Mesenchymal stem cell (in vitro differentiated cells and primary cell): Measurements from ENCODE around the gene OR2B2.
"Not testable (repeated sequence)": the region's sequence is repeated elsewhere in the genome, so short reads cannot be mapped to it uniquely, and the experiment has no call there.

Experiments
- DNase-seq: peaks from one replicate; pipeline ENCODE4 v3.0.0-alpha.2; 2013
- H2AFZ ChIP-seq: one replicate; pipeline ENCODE4 v1.6.1; 2013; ENCODE audit warnings: low read depth, mild to moderate bottlenecking, control low read depth, inconsistent platforms, low read length, moderate library complexity
- H2AK5ac ChIP-seq: 2 replicates; pipeline ENCODE4 v1.6.1; 2013; ENCODE audit warnings: low read length, moderate library complexity, mild to moderate bottlenecking, inconsistent platforms; ENCODE audit not compliant: severe bottlenecking
- H2BK120ac ChIP-seq: one replicate; pipeline ENCODE4 v1.6.1; 2013; ENCODE audit warnings: low read depth, mild to moderate bottlenecking, inconsistent platforms, low read length, moderate library complexity
- H2BK12ac ChIP-seq, 2 experiments: one replicate each; pipeline ENCODE4 v1.6.1; 2013; ENCODE audit warnings: inconsistent platforms in 2 of 2, low read length in 2 of 2, mild to moderate bottlenecking in 2 of 2, moderate library complexity in 2 of 2, control low read depth in 1 of 2
- H2BK15ac ChIP-seq: one replicate; pipeline ENCODE4 v1.6.1; 2013; ENCODE audit warnings: mild to moderate bottlenecking, low read depth, inconsistent platforms; ENCODE audit not compliant: poor library complexity, severe bottlenecking
- H2BK5ac ChIP-seq: 2 replicates; pipeline ENCODE4 v1.6.1; 2013; ENCODE audit warnings: low read depth, mild to moderate bottlenecking, low read length, control low read depth, inconsistent platforms; ENCODE audit not compliant: poor library complexity, severe bottlenecking
- H3K14ac ChIP-seq, 2 experiments: one replicate each; pipeline ENCODE4 v1.6.1; 2013; ENCODE audit warnings: inconsistent platforms in 2 of 2, low read length in 2 of 2, control low read depth in 1 of 2, mild to moderate bottlenecking in 1 of 2, moderate library complexity in 1 of 2
- H3K18ac ChIP-seq, 2 experiments: one replicate each; pipeline ENCODE4 v1.6.1; 2013; ENCODE audit warnings: inconsistent platforms in 2 of 2, low read length in 2 of 2, control low read depth in 1 of 2, low read depth in 1 of 2, mild to moderate bottlenecking in 1 of 2
- H3K23ac ChIP-seq, 2 experiments: one replicate each; pipeline ENCODE4 v1.6.1; 2013; ENCODE audit warnings: inconsistent platforms in 2 of 2, low read length in 2 of 2, mild to moderate bottlenecking in 2 of 2, moderate library complexity in 2 of 2, control low read depth in 1 of 2
- H3K27ac ChIP-seq: 2 replicates; pipeline ENCODE4 v1.5.1; 2013; ENCODE audit warnings: mild to moderate bottlenecking, moderate library complexity, low read length, control low read depth, inconsistent platforms; ENCODE audit not compliant: poor library complexity, severe bottlenecking
- H3K27me3 ChIP-seq, 2 experiments: 2 replicates each; pipeline versions ENCODE4 v1.6.1 to v1.7.0; 2013; ENCODE audit warnings: low read length in 2 of 2, mild to moderate bottlenecking in 2 of 2, moderate library complexity in 2 of 2, control low read depth in 1 of 2, inconsistent platforms in 1 of 2; ENCODE audit not compliant: control insufficient read depth in 1 of 2, insufficient read depth in 1 of 2
- H3K36me3 ChIP-seq, 2 experiments: 2 replicates each; pipeline versions ENCODE4 v1.6.1 to v1.7.0; 2013; ENCODE audit warnings: low read length in 2 of 2, control low read depth in 1 of 2, inconsistent platforms in 1 of 2, low read depth in 1 of 2, mild to moderate bottlenecking in 1 of 2; ENCODE audit not compliant: insufficient read depth in 2 of 2, control insufficient read depth in 1 of 2
- H3K4ac ChIP-seq, 2 experiments: one replicate each; pipeline ENCODE4 v1.6.1; 2013; ENCODE audit warnings: inconsistent platforms in 2 of 2, low read length in 2 of 2, mild to moderate bottlenecking in 2 of 2, moderate library complexity in 2 of 2, control low read depth in 1 of 2, low read depth in 1 of 2
- H3K4me1 ChIP-seq: 2 replicates; pipeline ENCODE4 v1.6.1; 2013; ENCODE audit warnings: low read depth, low read length, control low read depth; ENCODE audit not compliant: control insufficient read depth, insufficient read depth
- H3K4me2 ChIP-seq: 2 replicates; pipeline ENCODE4 v1.6.1; 2013; ENCODE audit warnings: low read length, mild to moderate bottlenecking, inconsistent platforms; ENCODE audit not compliant: poor library complexity, severe bottlenecking
- H3K4me3 ChIP-seq, 2 experiments: 2 replicates each; pipeline versions ENCODE4 v1.5.1 to v1.7.0; 2013; ENCODE audit warnings: low read length in 2 of 2, mild to moderate bottlenecking in 2 of 2, control low read depth in 1 of 2, low read depth in 1 of 2; ENCODE audit not compliant: insufficient read depth in 1 of 2
- H3K79me1 ChIP-seq: replicated peaks from 2 replicates; pipeline ENCODE4 v1.6.1; 2013; ENCODE audit warnings: mild to moderate bottlenecking, control low read depth, low read length, inconsistent platforms; ENCODE audit not compliant: poor library complexity, severe bottlenecking
- H3K9ac ChIP-seq: 2 replicates; pipeline ENCODE4 v1.7.0; 2013; ENCODE audit warnings: mild to moderate bottlenecking, low read length, moderate library complexity
- H3K9me3 ChIP-seq: 2 replicates; pipeline ENCODE4 v1.7.0; 2013; ENCODE audit warnings: mild to moderate bottlenecking, low read length; ENCODE audit not compliant: control insufficient read depth
- H4K8ac ChIP-seq: one replicate; pipeline ENCODE4 v1.6.1; 2013; ENCODE audit warnings: inconsistent platforms, mild to moderate bottlenecking, low read length, moderate library complexity
- H4K91ac ChIP-seq: one replicate; pipeline ENCODE4 v1.6.1; 2013; ENCODE audit warnings: mild to moderate bottlenecking, low read length, inconsistent platforms
- WGBS: methylation state at CpG from one replicate; pipeline ENCODE4 v1.1.7; 2013; ENCODE audit warnings: mixed read lengths; 5-methylcytosine and 5-hydroxymethylcytosine counted together

OR2B2 gene

GRCh38 chr6:27948237-27948636 is 36.0 kb upstream of the OR2B2 start:
- Histone ChIP-seq H3K27ac (no peak overlapping the region), H3K4me2 (no peak overlapping the region), H2AK5ac (no peak overlapping the region), H3K9ac (no peak overlapping the region), H3K4me3 (no peak overlapping the region), H2AFZ (no peak overlapping the region), H3K14ac (no peak overlapping the region), H3K36me3 (no peaks in the 10 kb centered on the region), H2BK12ac (no peak overlapping the region), H2BK15ac (no peak overlapping the region), H3K79me1 (no peaks in the 10 kb centered on the region), H4K8ac (no peak overlapping the region), H3K4ac (no peak overlapping the region), H3K18ac (no peak overlapping the region), H3K23ac (no peak overlapping the region), H4K91ac (no peak overlapping the region), H2BK120ac (no peak overlapping the region), H3K27me3 (no peaks in the 10 kb centered on the region), H3K4me1 (no peaks in the 10 kb centered on the region), H3K9me3 (no peaks in the 10 kb centered on the region), H2BK5ac (no peak overlapping the region)
- DNase-seq, result no peak
- WGBS, result no CpG with 5 or more reads among the region's 1 CpG

GRCh38 chr6:27943072-27943471 is 30.9 kb upstream of the OR2B2 start:
- not testable (repeated sequence) for H3K18ac ChIP-seq, H3K9ac ChIP-seq, H2BK15ac ChIP-seq, H3K27ac ChIP-seq, DNase-seq, H3K9me3 ChIP-seq, H3K14ac ChIP-seq, H2AFZ ChIP-seq, H3K4me2 ChIP-seq, H3K4ac ChIP-seq, H3K23ac ChIP-seq, H4K8ac ChIP-seq, H3K79me1 ChIP-seq, H3K27me3 ChIP-seq, H3K36me3 ChIP-seq, H2BK120ac ChIP-seq, H2AK5ac ChIP-seq, H2BK5ac ChIP-seq, H3K4me1 ChIP-seq, H3K4me3 ChIP-seq, H4K91ac ChIP-seq, H2BK12ac ChIP-seq
- WGBS, result 59% methylated on average over 6 of the region's 6 CpGs

GRCh38 chr6:27940766-27941165 is 28.6 kb upstream of the OR2B2 start:
- H3K36me3 ChIP-seq, result no peaks in the 10 kb centered on the region
- H3K9me3 ChIP-seq, result no peaks in the 10 kb centered on the region
- H4K8ac ChIP-seq, result no peak overlapping the region
- H2BK12ac ChIP-seq, result no peak overlapping the region
- no peak overlapping the region for H2BK5ac ChIP-seq
- DNase-seq, result no peak
- no peak overlapping the region for H2BK15ac ChIP-seq
- no peak overlapping the region for H4K91ac ChIP-seq
- H3K14ac ChIP-seq, result no peak overlapping the region
- no peaks in the 10 kb centered on the region for H3K79me1 ChIP-seq
- no peak overlapping the region for H2AK5ac ChIP-seq
- H3K23ac ChIP-seq, result no peak overlapping the region
- no peak overlapping the region for H3K4me2 ChIP-seq
- no peak overlapping the region for H3K9ac ChIP-seq
- 67% methylated on average over 1 of the region's 1 CpG for WGBS
- H2BK120ac ChIP-seq, result no peak overlapping the region
- H3K4me1 ChIP-seq, result peaks cover 3% of the 10 kb centered on the region
- H3K4me3 ChIP-seq, result no peak overlapping the region
- H3K27me3 ChIP-seq, result peaks cover 0 to 6% of the 10 kb centered on the region in 2 experiments
- no peak overlapping the region for H3K4ac ChIP-seq
- no peak overlapping the region for H3K27ac ChIP-seq
- H3K18ac ChIP-seq, result no peak overlapping the region
- H2AFZ ChIP-seq, result no peak overlapping the region

- H2BK120ac ChIP-seq, result no peak overlapping the region
- no peaks in the 10 kb centered on the region for H3K4me1 ChIP-seq
- no peak overlapping the region for H2BK12ac ChIP-seq
- H2BK15ac ChIP-seq, result no peak overlapping the region
- H3K27me3 ChIP-seq, result peaks cover 0 to 6% of the 10 kb centered on the region in 2 experiments
- H3K4ac ChIP-seq, result no peak overlapping the region
- DNase-seq, result no peak
- no peak overlapping the region for H3K14ac ChIP-seq
- no peaks in the 10 kb centered on the region for H3K36me3 ChIP-seq
- H2AFZ ChIP-seq, result no peak overlapping the region
- H3K23ac ChIP-seq, result no peak overlapping the region
- H3K79me1 ChIP-seq, result no peaks in the 10 kb centered on the region
- no peak overlapping the region for H3K9ac ChIP-seq
- H3K4me3 ChIP-seq, result no peak overlapping the region
- H2AK5ac ChIP-seq, result no peak overlapping the region
- H3K4me2 ChIP-seq, result no peak overlapping the region
- H4K8ac ChIP-seq, result no peak overlapping the region
- H3K18ac ChIP-seq, result no peak overlapping the region
- H3K9me3 ChIP-seq, result no peaks in the 10 kb centered on the region
- no CpG with 5 or more reads among the region's 2 CpGs for WGBS
- no peak overlapping the region for H3K27ac ChIP-seq
- H2BK5ac ChIP-seq, result no peak overlapping the region
- no peak overlapping the region for H4K91ac ChIP-seq
Measured at GRCh38 chr6:27931209-27931608, 19.0 kb upstream of the OR2B2 start.
